NCI-H69 (cell line): ENCODE measurements around the gene SP6.

Experiments used
- DNase-seq: peaks from one replicate; lab custom pipeline; 2025; lab: John Stamatoyannopoulos, UW

The SP6 gene

DNA sequence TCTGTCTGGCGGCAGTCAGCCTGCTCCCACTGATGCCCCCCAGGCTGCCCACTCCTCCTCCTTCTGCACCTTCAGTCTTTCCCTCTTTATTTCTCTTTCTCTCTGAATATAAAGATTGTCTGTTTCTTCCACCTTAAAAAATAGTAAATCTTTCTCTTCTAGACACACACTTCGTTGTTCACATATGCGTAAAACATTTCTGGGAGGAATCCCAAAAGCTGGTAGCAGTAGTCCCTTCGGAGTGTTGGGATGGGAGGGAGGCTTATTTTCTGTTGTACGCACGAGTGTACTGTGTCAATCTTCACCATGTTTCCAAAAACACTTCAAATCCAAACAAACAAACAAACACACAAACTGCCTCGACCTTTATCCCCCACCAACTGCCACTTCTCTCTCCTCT lies 39.3 kb downstream of the SP6 start:
- no peak for DNase-seq

DNA sequence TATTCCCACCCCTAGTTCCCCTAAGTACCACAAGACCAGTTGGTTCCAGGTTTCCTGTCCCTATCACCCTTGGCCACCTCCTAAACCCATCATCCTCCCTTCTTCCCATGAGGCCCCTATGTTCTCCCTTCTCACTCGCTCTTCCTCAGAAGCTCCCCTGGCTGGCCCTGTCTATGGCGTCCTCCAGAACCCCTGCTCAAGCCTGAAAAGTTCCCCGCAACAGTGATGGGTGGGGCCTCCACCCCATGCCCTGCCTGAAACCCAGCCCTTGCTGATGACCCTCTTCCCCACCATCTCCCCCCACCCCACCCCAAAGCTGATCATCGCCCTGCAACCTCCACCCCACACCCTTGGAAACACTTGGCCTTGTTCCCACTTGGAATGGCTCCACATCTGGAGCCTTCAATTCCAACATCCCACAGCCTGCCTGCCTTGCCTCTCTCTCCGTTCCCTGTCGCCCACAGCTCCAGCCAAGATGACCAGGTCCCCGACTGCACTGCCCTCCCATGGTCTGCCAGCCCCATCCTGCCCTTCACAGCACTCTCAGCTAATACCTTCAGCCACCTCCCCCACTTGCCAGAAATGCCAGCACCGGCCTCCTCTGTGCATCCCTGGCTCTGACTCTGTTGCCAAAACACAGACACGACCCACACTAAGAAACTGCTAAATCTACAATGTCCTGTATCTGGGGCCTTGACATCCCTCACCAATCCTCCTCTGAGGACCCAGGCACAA lies 39.9 kb downstream of the SP6 start:
- DNase-seq: no peak

DNA sequence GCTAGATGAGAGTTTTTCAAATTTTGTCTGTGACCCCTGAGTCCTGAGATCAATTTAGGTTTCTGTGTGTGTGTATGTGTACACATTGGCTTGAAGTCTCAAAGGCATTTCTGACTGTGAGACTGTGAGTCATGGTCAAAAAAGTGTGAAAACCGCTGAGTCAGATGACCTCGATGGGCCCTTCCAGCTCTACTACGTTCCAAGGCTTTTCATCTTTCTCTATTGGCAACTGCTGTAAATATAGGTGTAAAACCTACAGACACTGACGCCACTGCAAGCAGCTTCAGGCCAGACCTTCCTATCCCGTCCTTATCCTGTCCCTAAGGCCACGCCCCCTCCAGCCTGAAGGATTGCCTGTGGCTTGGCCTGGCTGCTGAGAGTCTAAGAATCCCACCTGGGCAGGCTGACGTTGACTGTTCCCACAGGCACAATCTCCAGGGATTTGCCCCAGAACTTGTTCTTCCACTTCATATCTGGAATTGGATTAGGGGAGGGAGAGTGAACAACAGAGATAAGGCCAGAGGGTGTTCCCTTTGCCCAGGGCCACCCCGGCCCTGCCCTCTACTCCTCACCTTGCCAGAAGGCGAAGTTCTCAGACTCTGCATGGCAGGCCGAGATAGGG lies 40.7 kb downstream of the SP6 start:
- no peak for DNase-seq

DNA sequence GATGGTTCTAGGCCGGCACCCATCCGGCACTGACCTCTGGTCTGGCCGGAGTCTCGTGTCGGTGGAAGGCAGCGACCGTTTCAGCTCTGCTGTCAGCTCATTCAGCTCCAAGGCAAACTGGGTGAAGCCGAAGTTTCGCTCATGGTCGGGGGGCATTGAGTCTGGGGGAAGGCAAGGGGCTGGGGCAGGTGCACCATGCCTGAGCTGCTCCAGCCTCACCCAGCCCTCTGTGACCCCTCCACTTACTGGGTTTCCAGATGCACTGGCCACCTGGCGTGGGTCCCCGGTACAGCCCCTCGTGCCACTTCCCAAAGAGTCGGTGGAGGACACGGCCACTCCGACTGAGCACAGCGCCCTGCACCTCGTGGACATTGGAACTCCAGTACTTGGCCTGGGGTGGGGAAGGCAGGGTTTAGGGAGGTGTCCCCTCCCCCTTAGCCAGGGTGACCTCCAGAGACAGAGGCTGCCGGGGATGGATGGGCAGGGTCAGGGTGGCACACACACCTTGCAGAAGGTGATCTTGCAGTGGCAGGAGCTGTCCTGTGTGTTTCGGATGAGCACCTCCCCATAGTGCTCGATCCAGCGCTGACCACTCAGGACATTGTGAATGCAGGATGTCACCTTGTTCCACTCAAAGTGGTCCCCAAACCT lies 42.0 kb downstream of the SP6 start:
- no peak for DNase-seq

DNA sequence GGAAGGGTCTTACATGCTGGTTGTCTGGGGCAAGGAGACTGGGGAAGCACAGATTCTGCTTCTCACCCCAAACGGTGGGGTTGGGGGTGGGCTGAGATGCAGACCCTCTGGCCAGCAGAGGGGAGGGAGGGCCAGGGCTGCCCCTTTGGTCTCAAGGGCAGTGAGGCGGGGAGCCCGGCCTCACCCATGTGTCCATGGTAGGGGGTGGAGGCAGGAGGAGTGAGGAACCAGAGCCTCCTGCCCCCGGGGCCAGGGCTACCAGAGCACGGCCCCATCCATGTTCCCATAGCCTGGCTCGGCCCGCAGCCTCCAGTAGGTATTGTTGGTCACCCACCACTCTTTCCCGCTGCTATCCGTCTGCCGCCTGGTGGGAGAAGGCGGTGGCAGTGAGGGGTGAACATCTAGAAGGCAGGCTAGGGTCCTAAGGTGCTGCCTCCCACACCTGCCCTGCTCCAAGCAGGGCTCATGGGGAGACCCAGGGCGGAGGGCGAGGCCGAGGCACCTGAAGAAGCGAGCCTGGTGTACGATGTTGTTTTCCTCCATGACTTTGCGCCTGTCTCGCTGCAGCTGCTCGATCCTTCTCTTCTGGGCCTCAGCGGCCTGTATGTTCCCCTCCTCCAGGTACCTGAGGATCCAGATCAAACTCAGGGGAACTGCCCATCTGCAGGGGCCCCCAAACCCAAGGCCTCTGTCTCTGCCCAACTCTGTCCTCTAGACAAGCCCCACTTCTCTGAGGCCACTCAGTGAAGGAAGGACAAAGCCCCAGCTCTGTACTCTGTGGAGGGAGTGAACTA lies 42.7 kb downstream of the SP6 start:
- no peak for DNase-seq

DNA sequence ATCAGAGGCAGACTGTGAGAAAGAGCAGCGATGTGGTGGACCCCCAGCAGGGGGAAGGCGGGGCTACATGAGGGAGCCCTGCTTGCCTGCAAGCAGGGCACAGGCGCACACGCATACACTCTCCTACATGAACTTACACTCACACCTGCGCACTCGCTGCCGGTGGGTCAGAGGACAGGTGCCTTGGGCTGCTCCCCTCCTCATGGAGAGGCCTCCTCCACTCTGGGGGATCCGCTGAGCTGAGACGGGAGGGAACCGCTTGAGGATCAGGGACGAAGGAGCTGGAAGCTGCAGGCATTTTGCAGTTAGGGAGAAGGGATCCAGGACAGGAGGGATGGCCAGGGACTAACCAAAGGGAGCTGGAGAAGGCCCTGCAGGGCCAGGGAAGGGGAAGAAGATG lies 43.5 kb downstream of the SP6 start:
- no peak for DNase-seq

DNA sequence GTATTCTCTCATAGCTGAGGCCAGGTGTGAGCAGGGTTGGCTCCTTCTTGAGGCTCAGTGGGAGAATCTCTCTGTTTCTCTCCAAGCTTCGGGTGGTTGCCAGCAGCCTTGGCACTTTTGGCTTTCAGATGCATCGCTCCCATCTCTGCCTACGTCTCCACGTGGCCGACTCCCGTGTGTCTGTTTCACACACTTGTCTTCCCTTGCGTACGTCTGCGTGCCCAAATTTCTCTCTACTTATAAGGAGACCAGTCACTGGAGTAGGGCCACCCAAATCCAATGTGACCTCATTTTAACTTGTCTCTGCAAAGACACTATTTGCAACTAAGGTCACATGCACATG lies 44.1 kb downstream of the SP6 start:
- peak; percentile 13 for DNase-seq

DNA sequence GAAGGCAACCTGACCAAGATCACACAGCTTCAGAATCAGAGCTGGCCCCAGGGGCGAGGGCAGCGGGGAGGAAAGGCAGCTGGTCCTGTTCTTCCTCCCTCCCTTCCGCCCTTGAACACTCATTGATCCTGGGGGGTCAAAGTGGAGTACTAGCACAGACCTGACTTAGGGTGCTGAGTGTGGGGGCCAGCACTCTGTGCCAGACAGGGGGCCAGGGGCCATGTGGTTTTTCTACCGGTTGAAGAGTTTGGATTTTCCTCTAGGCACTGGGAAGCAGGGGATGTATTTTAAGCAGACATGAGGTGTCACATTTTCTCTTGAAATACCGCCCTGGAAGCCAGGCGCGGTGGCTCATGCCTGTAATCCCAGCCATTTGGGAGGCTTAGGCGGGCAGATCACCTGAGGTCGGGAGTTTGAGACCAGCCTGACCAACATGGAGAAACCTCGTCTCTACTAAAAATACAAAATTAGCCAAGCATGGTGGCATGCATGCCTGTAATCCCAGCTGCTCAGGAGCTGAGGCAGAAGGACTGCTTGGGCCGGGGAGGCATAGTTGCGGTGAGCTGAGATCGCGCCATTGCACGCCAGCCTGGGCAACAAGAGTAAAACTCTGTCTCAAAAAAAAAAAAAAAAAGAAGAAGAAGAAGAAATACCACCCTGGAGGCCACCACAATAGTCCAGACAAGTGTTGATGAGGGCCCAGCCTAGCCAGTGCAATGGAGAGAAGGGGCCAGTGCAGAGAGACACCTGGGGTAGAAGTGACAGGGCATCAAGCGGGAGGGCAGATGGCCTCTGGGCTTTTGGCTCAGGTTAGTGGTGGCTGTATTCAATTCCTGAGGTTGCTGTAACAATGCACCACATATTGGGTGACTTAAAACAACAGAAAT lies 44.7 kb downstream of the SP6 start:
- DNase-seq: no peak

DNA sequence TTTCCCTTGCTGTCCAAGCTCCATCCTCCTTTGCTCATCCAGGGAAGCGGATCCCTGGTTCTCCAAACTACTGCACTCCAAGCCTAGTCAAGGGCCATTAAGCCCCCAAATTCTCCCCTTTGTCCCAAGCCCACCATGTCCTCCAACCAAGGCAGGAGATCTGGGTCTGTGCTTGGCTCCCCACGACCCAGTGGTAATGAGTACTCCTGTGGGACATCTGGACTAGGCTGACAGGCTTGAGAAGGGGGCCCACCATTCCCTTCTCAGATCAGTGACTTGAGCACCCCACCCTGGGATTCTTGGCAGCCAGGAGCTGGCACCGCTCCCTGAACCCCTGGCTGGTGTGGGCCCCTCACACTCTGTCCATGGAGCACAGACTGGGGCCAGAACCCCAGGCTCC lies 46.5 kb downstream of the SP6 start:
- no peak for DNase-seq

DNA sequence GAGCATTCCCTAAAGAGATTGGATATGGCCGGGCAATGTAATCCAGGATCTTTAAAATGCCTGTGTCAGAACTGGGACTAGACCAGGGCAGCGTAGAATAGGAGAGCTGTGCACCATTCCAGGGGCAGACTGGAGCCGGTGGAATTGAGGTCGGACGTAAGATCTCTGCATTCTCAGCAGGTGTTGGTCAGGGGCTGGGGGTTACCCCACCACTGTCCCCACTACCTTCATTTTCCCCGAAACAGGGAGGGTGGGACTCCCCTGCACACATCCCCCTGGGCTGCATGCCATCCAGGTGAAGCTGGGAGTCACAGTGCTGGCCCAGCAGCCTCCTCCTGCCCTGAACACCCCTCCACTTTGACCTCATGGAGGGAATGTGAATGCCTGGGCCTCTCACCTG lies 47.2 kb downstream of the SP6 start:
- no peak for DNase-seq

DNA sequence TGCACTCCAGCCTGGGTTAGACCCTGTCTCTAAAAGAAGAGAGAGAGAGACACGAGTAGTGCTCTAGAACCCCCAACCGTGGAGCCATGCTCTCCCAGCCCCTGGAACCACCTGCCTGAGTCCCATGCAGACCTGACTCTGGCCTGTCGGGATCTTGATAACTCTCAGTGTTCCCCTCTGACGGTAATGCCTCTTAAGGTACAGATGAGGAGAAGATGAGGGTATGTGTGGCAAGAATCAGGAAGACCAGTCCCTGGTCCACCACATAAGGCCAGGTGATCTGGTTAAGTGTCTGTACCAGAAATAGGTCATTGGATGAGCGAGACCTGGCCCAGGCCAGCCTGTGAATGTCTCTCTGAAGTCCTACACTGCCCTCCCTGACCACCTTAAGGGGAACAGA lies 47.8 kb downstream of the SP6 start:
- no peak for DNase-seq

DNA sequence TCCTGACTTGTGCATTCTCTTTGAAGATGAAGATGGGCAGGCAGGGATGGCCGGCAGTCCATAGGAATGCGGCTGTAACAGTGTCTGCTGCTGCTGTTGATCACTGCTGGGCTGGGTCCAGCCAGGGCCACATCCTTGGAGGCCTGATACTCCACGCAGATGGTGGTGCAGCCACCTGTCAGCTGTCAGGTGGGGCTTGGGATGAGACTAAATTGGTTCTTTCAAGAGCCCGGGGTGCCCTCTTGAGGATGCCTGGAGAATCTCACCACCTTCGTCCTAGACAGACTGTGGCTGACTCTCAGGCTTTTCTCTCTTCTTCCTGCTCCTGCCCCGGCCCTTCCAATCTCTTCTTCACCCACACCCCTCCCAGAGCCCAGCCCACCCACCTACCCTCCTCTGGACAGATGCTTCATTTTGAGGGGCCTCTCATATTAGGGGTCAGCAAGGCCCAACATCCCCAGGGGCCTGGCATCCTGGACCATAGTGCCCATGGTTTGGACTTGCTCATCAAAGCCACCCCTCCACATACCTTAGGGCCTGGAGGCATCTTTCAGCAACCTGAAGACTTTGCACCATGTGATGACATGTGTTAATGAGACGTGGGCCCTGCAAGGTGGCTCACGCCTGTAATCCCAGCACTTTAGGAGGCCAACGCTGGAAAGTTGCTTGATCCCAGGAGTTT lies 48.5 kb downstream of the SP6 start:
- peak; percentile 89 for DNase-seq

DNA sequence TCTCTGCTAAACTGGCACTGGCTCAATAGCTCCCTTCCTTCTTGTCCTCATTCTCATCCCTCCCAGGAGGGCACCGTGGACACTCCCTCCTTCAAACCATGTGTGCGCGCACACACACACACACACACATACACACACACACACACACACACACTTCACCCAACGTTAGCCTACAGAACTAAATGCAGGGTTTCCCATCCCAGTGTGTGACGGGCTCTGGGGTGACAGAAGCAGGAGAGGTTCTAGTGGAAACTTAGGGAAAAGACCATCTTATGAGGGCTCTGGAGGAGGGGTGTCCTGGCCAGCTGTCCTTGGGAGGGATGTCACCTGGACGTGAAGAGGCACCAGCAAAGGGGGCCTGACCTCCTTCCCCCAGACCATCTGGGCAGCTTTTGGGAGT lies 49.1 kb downstream of the SP6 start:
- DNase-seq: no peak

DNA sequence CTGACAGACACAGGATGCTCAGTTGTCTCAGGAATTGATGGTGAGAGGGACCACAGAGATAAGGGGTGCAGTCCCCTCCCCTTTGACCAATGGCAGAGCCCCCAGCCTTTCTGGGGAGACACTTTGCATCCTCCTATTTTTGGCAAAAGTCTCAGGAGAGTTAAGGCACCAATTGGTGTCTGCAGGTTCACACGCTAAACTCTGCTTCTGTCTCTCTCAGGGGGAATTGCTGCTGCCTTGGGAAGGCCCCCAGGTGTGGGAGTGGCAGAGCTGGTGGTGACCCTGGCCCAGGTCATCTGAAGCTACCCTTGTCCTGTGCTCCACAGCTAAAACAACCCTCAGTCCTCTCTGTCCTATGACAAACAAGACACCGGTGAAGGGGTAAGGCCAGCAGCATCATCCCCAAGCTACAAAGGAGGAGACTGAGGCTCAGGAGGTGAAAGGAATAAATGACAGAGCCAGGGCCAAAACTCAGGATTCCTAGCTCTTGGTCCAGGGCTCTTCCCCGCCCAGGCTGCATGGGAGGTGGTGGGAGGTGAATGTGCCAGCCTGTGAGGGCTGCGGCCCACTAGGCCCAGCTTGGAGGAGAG lies 49.7 kb downstream of the SP6 start:
- no peak for DNase-seq

DNA sequence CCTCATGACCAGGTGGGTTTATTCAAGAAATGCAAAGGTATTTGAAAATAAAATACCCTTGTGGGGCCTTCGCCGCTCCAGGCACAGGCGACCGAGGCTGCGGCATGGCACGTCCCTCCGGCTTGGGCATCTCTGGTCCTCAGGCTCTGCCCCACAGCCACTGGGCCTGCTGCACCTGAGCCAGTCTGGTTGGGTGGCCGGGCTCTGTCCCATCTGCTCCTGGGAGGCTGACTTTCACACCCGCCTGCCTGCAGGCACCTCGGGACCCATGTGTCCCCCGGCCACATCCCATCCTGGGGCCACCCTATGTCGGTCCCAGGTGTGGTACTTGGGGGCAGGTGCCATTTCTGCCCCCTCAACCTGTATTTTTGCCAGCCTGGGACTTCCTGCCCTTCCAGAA lies 50.3 kb downstream of the SP6 start:
- no peak for DNase-seq

DNA sequence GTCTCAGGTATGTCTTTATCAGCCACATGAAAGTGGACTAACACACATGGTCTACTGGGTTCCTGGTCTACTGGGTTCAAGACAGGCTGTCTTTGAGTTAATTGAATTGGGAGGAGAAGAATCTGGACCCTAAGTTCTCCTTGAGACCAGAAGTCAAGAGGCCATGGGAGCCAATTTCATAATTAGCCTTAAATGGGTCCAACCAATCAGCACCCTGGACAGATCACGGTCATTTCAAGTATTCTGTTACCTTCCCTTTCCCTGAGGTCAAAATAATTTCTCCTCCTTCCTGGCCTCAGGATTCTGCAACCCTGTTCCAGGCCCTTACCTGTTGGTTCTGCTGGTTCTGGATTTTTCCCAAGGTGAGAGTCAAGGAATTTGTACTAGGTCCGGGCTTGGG lies 53.2 kb downstream of the SP6 start:
- DNase-seq: no peak
